CD4-positive, CD25-positive, alpha-beta regulatory T cell (primary cell): ENCODE measurements around the gene HSD3B2. TPM values are rescaled to one million over a fixed set of nuclear protein-coding genes. Genes with fewer than 3 reads are reported as not detected.

Experiments used
- ATAC-seq, 2 donors: fragments of 150-1000 bp; cut with Tn5 transposase; one replicate each; pipeline ENCODE4 v1.10.0; 2021; ENCODE audit warnings: low read depth in 2 of 2, moderate number of reproducible peaks in 2 of 2, moderate library complexity in 1 of 2
- DNase-seq, 3 donors: peaks; one replicate each; pipeline versions ENCODE4 v3.0.0 to v3.0.0-alpha.2; 2012 to 2022; ENCODE audit warnings: mixed read lengths in 1 of 3
- H3K27ac ChIP-seq: one replicate; pipeline ENCODE4 v1.7.0; 2013; ENCODE audit warnings: mild to moderate bottlenecking, low read length; ENCODE audit not compliant: insufficient read depth, poor library complexity, severe bottlenecking
- H3K27me3 ChIP-seq: one replicate; pipeline ENCODE4 v1.7.0; 2013; ENCODE audit warnings: low read length; ENCODE audit not compliant: control insufficient read depth, insufficient read depth
- H3K36me3 ChIP-seq: one replicate; pipeline ENCODE4 v1.7.0; 2013; ENCODE audit warnings: mild to moderate bottlenecking, low read length, moderate library complexity; ENCODE audit not compliant: control insufficient read depth, insufficient read depth
- H3K4me1 ChIP-seq: 2 replicates; pipeline ENCODE4 v1.7.0; 2013; ENCODE audit warnings: mild to moderate bottlenecking, low read length; ENCODE audit not compliant: insufficient read depth, control insufficient read depth, poor library complexity, severe bottlenecking
- H3K4me3 ChIP-seq: one replicate; pipeline ENCODE4 v1.7.0; 2013; ENCODE audit warnings: low read depth, mild to moderate bottlenecking, low read length, moderate library complexity
- H3K9me3 ChIP-seq, 2 experiments: 1 replicate in 1 of 2; 2 replicates in 1 of 2; pipeline ENCODE4 v1.7.0; 2013; ENCODE audit warnings: low read length in 2 of 2, mild to moderate bottlenecking in 1 of 2, moderate library complexity in 1 of 2; ENCODE audit not compliant: control insufficient read depth in 2 of 2
- H3K27ac Mint-ChIP-seq, 3 donors: one replicate each; pipeline ENCODE4 v1.8.0; 2020 to 2022; ENCODE audit warnings: mild to moderate bottlenecking in 3 of 3, mixed read lengths in 3 of 3, moderate library complexity in 2 of 3
- H3K27me3 Mint-ChIP-seq: one replicate; pipeline ENCODE4 v1.8.0; 2022; ENCODE audit warnings: mild to moderate bottlenecking, mixed read lengths
- H3K36me3 Mint-ChIP-seq: one replicate; pipeline ENCODE4 v1.8.0; 2020; ENCODE audit warnings: mixed read lengths
- H3K4me1 Mint-ChIP-seq, 4 donors: one replicate each; pipeline ENCODE4 v1.8.0; 2020 to 2022; ENCODE audit warnings: mixed read lengths in 4 of 4, mild to moderate bottlenecking in 1 of 4
- H3K4me3 Mint-ChIP-seq, 4 donors: one replicate each; pipeline ENCODE4 v1.8.0; 2020 to 2022; ENCODE audit warnings: mild to moderate bottlenecking in 4 of 4, mixed read lengths in 4 of 4, moderate library complexity in 3 of 4
- H3K9me3 Mint-ChIP-seq, 7 donors: one replicate each; pipeline ENCODE4 v1.8.0; 2020 to 2022; ENCODE audit warnings: mixed read lengths in 7 of 7, mild to moderate bottlenecking in 3 of 7, moderate library complexity in 2 of 7
- polyA plus RNA-seq, 4 donors: library from polyadenylated mRNA; unstranded; fragments of 300-500 nt; fragmentation: Illumina TruSeq; gene quantifications; one replicate each; pipeline ENCODE4 v1.2.3, GENCODE V29; 2021
- total RNA-seq: library from RNA; stranded (reverse); gene quantifications from one replicate; pipeline ENCODE4 v1.2.3, GENCODE V29; 2022

HSD3B2 gene
- total and polyA plus RNA-seq, 5 donors from 2014 or later, result not detected

GRCh38 chr1:119472080-119472818 lies 57.3 kb downstream of the HSD3B2 start:
- Mint-ChIP-seq H3K4me1 (no peaks in the 10 kb centered on the region), H3K9me3 (peaks cover 0 to 5% (median 0%) of the 10 kb centered on the region in 7 donors), H3K4me3 (no peak overlapping the region), H3K27ac (no peak overlapping the region), H3K36me3 (no peaks in the 10 kb centered on the region), H3K27me3 (no peaks in the 10 kb centered on the region)
- Histone ChIP-seq H3K9me3 (no peaks in the 10 kb centered on the region), H3K4me3 (no peak overlapping the region), H3K36me3 (no peaks in the 10 kb centered on the region), H3K4me1 (no peaks in the 10 kb centered on the region), H3K27me3 (no peaks in the 10 kb centered on the region), H3K27ac (no peak overlapping the region)
- no peak for DNase-seq
- no peak for ATAC-seq

Other genes with a start within 250 kb of the HSD3B2 start
- not detected for gene HAO2, start 46.4 kb upstream of the HSD3B2 start, total RNA-seq
- gene HAO2, start 46.4 kb upstream of the HSD3B2 start, polyA plus RNA-seq, result not detected
- gene HSD3B1, start 92.1 kb downstream of the HSD3B2 start, total RNA-seq, result not detected
- gene HSD3B1, start 92.1 kb downstream of the HSD3B2 start, polyA plus RNA-seq, result not detected
- not detected for gene ZNF697, start 233.1 kb downstream of the HSD3B2 start, total RNA-seq
- not detected for gene ZNF697, start 233.1 kb downstream of the HSD3B2 start, polyA plus RNA-seq